Endothelial cell of umbilical vein (primary cell): ENCODE data around the gene LIN28B.

Source experiments
- EZH2 ChIP-seq: IDR thresholded peaks from 2 replicates; pipeline ENCODE4 v1.6.1; 2012; ENCODE audit warnings: borderline replicate concordance, low read depth, mild to moderate bottlenecking, moderate library complexity, low read length, inconsistent platforms; ENCODE audit not compliant: severe bottlenecking
- POLR2AphosphoS5 ChIP-seq: IDR thresholded peaks from 2 replicates; pipeline ENCODE4 v1.6.1; 2012; ENCODE audit warnings: low read depth, mild to moderate bottlenecking, control low read depth, low read length, moderate library complexity; ENCODE audit not compliant: insufficient read depth
- TF ChIP-seq, protein P1 (sequence below), 2 donors: IDR thresholded peaks; 1 replicate in 1 of 2; 2 replicates in 1 of 2; pipeline ENCODE4 v1.5.1; 2011; ENCODE audit warnings: low read length in 2 of 2, mild to moderate bottlenecking in 2 of 2, moderate library complexity in 2 of 2, control low read depth in 1 of 2, inconsistent platforms in 1 of 2, low read depth in 1 of 2; ENCODE audit not compliant: insufficient read depth in 1 of 2; ENCODE audit errors: extremely low read depth in 1 of 2

DNA sequence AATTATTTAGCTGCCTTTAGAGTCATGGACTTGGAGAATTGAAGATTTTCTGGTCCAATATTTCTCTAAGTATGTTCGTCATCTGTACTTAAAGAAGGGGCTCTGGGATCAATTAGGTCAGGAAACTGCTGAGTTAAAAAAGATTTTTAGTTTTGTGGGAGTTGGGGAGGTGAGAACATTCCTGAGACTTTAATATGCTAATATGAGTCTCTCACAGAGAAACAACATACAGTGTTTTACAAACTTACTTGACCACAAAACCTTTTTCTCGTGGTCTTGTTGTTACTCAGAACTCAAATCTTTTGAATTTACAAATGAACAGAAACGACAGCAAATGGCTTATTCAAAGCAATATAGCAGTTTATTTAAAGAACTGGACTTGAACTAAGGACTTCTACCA, 67.9 kb downstream of the LIN28B start:
- TF ChIP-seq, protein P1, sequence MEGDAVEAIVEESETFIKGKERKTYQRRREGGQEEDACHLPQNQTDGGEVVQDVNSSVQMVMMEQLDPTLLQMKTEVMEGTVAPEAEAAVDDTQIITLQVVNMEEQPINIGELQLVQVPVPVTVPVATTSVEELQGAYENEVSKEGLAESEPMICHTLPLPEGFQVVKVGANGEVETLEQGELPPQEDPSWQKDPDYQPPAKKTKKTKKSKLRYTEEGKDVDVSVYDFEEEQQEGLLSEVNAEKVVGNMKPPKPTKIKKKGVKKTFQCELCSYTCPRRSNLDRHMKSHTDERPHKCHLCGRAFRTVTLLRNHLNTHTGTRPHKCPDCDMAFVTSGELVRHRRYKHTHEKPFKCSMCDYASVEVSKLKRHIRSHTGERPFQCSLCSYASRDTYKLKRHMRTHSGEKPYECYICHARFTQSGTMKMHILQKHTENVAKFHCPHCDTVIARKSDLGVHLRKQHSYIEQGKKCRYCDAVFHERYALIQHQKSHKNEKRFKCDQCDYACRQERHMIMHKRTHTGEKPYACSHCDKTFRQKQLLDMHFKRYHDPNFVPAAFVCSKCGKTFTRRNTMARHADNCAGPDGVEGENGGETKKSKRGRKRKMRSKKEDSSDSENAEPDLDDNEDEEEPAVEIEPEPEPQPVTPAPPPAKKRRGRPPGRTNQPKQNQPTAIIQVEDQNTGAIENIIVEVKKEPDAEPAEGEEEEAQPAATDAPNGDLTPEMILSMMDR (IDR thresholded peaks at IDR 0.05; ENCODE audit: extremely low read depth in 1 of 2, insufficient read depth in 1 of 2, low read depth in 1 of 2, low read length in 2 of 2) = no peak
- TF ChIP-seq POLR2AphosphoS5 (no peak), EZH2 (no peak)
